Thyroid gland (tissue), 4 donors: ENCODE measurements around the gene OBI1.

Experiments
- CTCF ChIP-seq, 6 experiments: fragments of 200-600 bp in 3 of 6; fragments of 450-650 bp in 3 of 6; sonication (generic) in 3 of 6; IDR thresholded peaks; one replicate each; pipeline ENCODE4 v1.5.1; 2016 to 2019; ENCODE audit warnings: antibody characterized with exemption in 6 of 6, mild to moderate bottlenecking in 2 of 6, inconsistent platforms in 1 of 6, moderate library complexity in 1 of 6
- POLR2A ChIP-seq, 2 donors: fragments of 450-650 bp; IDR thresholded peaks; one replicate each; pipeline ENCODE4 v1.6.1; 2017; ENCODE audit warnings: antibody characterized with exemption in 2 of 2, mild to moderate bottlenecking in 2 of 2, moderate library complexity in 1 of 2

GRCh38 chr13:78600280-78600883 lies 58.6 kb downstream of the OBI1 start:
- TF ChIP-seq CTCF (IDR thresholded peaks at IDR 0.05) (no peak), POLR2A (IDR thresholded peaks at IDR 0.05) (no peak)
